ENCODE data around the gene CDK19. TPM values are rescaled to one million over a fixed set of nuclear protein-coding genes. Genes with fewer than 3 reads are reported as not detected.

Gene CDK19
- total RNA-seq, 2 donors from 2014 or later, result 16.8 to 20.8 TPM

DNA sequence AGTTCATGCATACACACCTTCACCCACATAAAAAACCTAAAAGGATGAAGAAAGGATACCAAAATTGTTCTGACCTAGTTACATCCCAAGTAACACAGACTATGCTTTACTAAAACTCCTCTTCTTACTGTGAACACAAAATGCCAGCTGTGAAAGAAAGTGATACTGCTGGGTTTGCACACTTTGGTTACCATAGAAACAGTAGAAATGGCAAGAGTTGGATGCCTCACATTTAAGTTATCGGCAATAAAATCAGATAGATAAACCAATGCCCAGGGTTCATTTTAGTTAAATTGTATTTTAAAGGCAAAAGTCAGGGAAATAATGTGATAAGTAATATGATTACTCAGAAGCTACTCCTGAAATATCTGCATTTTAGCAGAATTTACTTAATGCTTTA, 161.9 kb downstream of the CDK19 start:
- no peak overlapping the region for H3K27ac Mint-ChIP-seq
- H3K4me3 ChIP-seq (ENCODE audit: low read length), result no peak overlapping the region
- TF ChIP-seq, protein P1, sequence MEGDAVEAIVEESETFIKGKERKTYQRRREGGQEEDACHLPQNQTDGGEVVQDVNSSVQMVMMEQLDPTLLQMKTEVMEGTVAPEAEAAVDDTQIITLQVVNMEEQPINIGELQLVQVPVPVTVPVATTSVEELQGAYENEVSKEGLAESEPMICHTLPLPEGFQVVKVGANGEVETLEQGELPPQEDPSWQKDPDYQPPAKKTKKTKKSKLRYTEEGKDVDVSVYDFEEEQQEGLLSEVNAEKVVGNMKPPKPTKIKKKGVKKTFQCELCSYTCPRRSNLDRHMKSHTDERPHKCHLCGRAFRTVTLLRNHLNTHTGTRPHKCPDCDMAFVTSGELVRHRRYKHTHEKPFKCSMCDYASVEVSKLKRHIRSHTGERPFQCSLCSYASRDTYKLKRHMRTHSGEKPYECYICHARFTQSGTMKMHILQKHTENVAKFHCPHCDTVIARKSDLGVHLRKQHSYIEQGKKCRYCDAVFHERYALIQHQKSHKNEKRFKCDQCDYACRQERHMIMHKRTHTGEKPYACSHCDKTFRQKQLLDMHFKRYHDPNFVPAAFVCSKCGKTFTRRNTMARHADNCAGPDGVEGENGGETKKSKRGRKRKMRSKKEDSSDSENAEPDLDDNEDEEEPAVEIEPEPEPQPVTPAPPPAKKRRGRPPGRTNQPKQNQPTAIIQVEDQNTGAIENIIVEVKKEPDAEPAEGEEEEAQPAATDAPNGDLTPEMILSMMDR (conservative IDR thresholded peaks at IDR 0.05), result no peak
- no peaks in the 10 kb centered on the region for H3K9me3 ChIP-seq (ENCODE audit: control insufficient read depth, low read length)
- no peaks in the 10 kb centered on the region for H3K4me1 ChIP-seq (ENCODE audit: control insufficient read depth, insufficient read depth, low read length)
- H3K36me3 Mint-ChIP-seq (ENCODE audit: low read depth), result peaks cover 8% of the 10 kb centered on the region
- no peaks in the 10 kb centered on the region for H3K36me3 ChIP-seq (ENCODE audit: control insufficient read depth, insufficient read depth, low read length)
- 97 to 100% methylated on average over 1 of the region's 1 CpG for WGBS, 2 experiments (ENCODE audit: insufficient coverage in 1 of 2, insufficient read length in 1 of 2)
- no peaks in the 10 kb centered on the region for H3K27me3 ChIP-seq (ENCODE audit: control insufficient read depth, insufficient read depth, low read length, poor library complexity, severe bottlenecking)
- H3K4me1 Mint-ChIP-seq, result peaks cover 34% of the 10 kb centered on the region
- no peaks in the 10 kb centered on the region for H3K9me3 Mint-ChIP-seq
- no peak overlapping the region for H3K27ac ChIP-seq (ENCODE audit: low read depth, low read length)
- no peak overlapping the region for H3K9ac ChIP-seq (ENCODE audit: extremely low read depth, low read length, poor library complexity, severe bottlenecking)
- DNase-seq, result no peak
- no peaks in the 10 kb centered on the region for H3K27me3 Mint-ChIP-seq (ENCODE audit: insufficient read depth)
- no peak overlapping the region for H3K4me3 Mint-ChIP-seq

DNA sequence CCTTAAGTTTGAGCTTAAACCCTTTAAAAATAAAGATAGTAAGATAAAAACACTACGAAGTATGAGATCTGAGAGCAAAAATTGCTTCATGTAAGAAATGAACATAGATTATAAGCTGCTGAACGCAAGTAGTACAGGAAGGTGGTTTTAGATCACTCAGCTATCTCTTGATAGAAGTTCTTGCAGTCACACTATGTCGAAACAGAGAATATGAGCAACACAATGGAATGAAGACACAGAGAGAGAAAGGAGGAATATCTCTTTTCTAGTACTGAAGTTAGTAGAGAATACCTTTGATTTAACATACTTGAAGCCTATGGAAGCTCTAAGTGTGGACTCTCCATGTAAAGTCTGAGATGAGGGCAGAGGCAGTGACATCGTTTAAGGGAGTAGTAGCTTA, 162.7 kb downstream of the CDK19 start:
- no peak for DNase-seq
- Histone ChIP-seq H3K9ac (ENCODE audit: extremely low read depth, low read length, poor library complexity, severe bottlenecking) (no peak overlapping the region), H3K4me1 (ENCODE audit: control insufficient read depth, insufficient read depth, low read length) (no peaks in the 10 kb centered on the region), H3K36me3 (ENCODE audit: control insufficient read depth, insufficient read depth, low read length) (no peaks in the 10 kb centered on the region), H3K27me3 (ENCODE audit: control insufficient read depth, insufficient read depth, low read length, poor library complexity, severe bottlenecking) (no peaks in the 10 kb centered on the region), H3K27ac (ENCODE audit: low read depth, low read length) (no peak overlapping the region), H3K4me3 (ENCODE audit: low read length) (no peak overlapping the region), H3K9me3 (ENCODE audit: control insufficient read depth, low read length) (no peaks in the 10 kb centered on the region)
- Mint-ChIP-seq H3K9me3 (no peaks in the 10 kb centered on the region), H3K27me3 (ENCODE audit: insufficient read depth) (no peaks in the 10 kb centered on the region), H3K4me1 (peaks cover 31% of the 10 kb centered on the region), H3K36me3 (ENCODE audit: low read depth) (peaks cover 8% of the 10 kb centered on the region), H3K27ac (no peak overlapping the region), H3K4me3 (no peak overlapping the region)
- 96 to 97% methylated on average over 4 of the region's 4 CpGs for WGBS, 2 experiments (ENCODE audit: insufficient coverage in 1 of 2, insufficient read length in 1 of 2)
- TF ChIP-seq, protein P1 (conservative IDR thresholded peaks at IDR 0.05), result no peak

DNA sequence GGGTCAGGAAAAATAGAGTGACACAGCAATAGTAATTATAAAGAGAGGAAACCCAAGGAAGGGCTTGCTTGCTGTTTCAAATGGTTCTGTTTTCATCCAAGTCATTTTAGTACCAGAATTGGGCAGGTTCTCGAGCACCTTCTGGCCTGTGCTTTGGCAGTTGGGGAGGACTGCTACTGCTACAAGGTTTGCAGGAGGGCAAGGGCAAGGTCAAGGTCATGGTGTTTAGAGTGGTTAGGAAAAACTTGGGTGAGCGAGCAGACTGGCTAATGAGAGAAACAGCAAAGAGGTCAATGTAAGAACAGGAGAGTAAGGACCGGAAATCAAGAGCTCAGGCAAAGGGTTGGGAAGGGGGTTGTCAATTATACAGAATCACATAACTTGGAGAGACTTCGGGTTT, 164.5 kb downstream of the CDK19 start:
- H3K4me1 ChIP-seq (ENCODE audit: control insufficient read depth, insufficient read depth, low read length), result no peaks in the 10 kb centered on the region
- TF ChIP-seq, protein P1 (conservative IDR thresholded peaks at IDR 0.05), result no peak

More for the DNA sequence above, 164.5 kb downstream of the CDK19 start:
- Histone ChIP-seq H3K9me3 (ENCODE audit: control insufficient read depth, low read length) (no peaks in the 10 kb centered on the region), H3K27ac (ENCODE audit: low read depth, low read length) (no peak overlapping the region), H3K36me3 (ENCODE audit: control insufficient read depth, insufficient read depth, low read length) (no peaks in the 10 kb centered on the region), H3K27me3 (ENCODE audit: control insufficient read depth, insufficient read depth, low read length, poor library complexity, severe bottlenecking) (no peaks in the 10 kb centered on the region), H3K4me3 (ENCODE audit: low read length) (no peak overlapping the region), H3K9ac (ENCODE audit: extremely low read depth, low read length, poor library complexity, severe bottlenecking) (no peak overlapping the region)
- Mint-ChIP-seq H3K4me3 (no peak overlapping the region), H3K9me3 (peaks cover 3% of the 10 kb centered on the region), H3K27ac (peak overlapping the region; percentile 12), H3K4me1 (peaks cover 18% of the 10 kb centered on the region), H3K27me3 (ENCODE audit: insufficient read depth) (peaks cover 3% of the 10 kb centered on the region), H3K36me3 (ENCODE audit: low read depth) (peaks cover 19% of the 10 kb centered on the region)
- no peak for DNase-seq
- 94 to 96% methylated on average over 3 to 4 of the region's 4 CpGs for WGBS, 2 experiments (ENCODE audit: insufficient coverage in 1 of 2, insufficient read length in 1 of 2)
